Left ventricle myocardium superior (tissue), 1 donor: ENCODE data around the gene NUP160. TPM values are rescaled to one million over a fixed set of nuclear protein-coding genes. Genes with fewer than 3 reads are reported as not detected.
A peak's percentile ranks its signal among the peaks of the same experiment; 100 is the strongest.
"Not testable (repeated sequence)": the region's sequence is repeated elsewhere in the genome, so short reads cannot be mapped to it uniquely, and the experiment has no call there.

ENCODE experiments used
- ATAC-seq: fragments of 200-7000 bp; cut with Tn5 transposase; one replicate; pipeline ENCODE4 v1.9.1; 2020; ENCODE audit warnings: mild to moderate bottlenecking, moderate library complexity
- DNase-seq: peaks from one replicate; pipeline ENCODE4 v3.0.0-alpha.2; 2020
- intact Hi-C: fragments of 100-400 bp; cut with micrococcal nuclease; formaldehyde crosslinking; loops from one replicate; pipeline ENCODE4 v1.11.0; 2022
- long read RNA-seq: library from polyadenylated mRNA; unstranded; transcript quantifications from one replicate; pipeline ENCODE4 v2.0.0, GENCODE V29; 2021
- total RNA-seq: library from RNA; stranded (reverse); fragmentation: NEBNext Ultra II Directional; extraction: Animal tissue kit (Norgen Biotek cat#: 25700); gene quantifications from one replicate; pipeline ENCODE4 v1.2.1, GENCODE V29; 2021
- donor health status: DM: no; HTN: yes; CAD: no; lungs with severe emphysema.

NUP160 gene
- total RNA-seq, result 13.8 TPM
- long read RNA-seq, full-length matches to known transcripts, result 26 of 36 reads
- long read RNA-seq, partial matches to known transcripts, result 5 of 36 reads
- long read RNA-seq, other reads (novel, unspliced or antisense), result 5 of 36 reads

- intact Hi-C loops, result no loop called here
- ATAC-seq (peak; percentile 94), DNase-seq (peak; percentile 93)
Observed at GRCh38 chr11:47847892-47848699, at the start of gene NUP160. Gene NUP160, minus strand, starts transcription at chr11:47848350. Its CDS starts 32 bp downstream, at chr11:47848318.

GRCh38 chr11:47896199-47896598 is 48.0 kb upstream of the NUP160 start:
- intact Hi-C loops, result no loop called here
- DNase-seq, result no peak
- no peak for ATAC-seq

GRCh38 chr11:47895035-47895434 is 46.9 kb upstream of the NUP160 start:
- ATAC-seq (no peak), DNase-seq (no peak)
- intact Hi-C loops, result no loop called here

DNA sequence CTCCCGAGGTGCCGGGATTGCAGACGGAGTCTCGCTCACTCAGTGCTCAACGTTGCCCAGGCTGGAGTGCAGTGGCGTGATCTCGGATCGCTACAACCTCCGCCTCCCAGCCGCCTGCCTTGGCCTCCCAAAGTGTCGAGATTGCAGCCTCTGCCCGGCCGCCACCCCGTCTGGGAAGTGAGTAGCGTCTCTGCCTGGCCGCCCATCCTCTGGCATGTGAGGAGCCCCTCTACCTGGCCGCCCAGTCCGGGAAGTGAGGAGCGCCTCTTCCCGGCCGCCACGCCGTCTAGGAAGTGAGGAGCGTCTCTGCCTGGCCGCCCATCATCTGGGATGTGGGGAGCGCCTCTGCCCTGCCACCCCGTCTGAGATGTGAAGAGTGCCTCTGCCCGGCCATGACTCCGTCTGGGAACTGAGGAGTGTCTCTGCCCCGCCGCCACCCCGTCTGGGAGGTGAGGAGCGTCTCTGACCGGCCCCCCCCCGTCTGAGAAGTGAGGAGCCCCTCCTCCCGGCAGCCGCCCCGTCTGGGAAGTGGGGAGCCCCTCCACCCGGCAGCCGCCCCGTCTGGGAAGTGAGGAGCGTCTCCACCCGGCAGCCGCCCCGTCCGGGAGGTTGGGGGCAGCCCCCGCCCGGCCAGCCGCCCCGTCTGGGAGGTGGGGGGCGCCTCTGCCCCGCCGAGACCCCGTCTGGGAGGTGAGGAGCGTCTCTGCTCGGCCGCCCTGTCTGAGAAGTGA is 44.6 kb upstream of the NUP160 start:
- DNase-seq, ATAC-seq, intact Hi-C loops: not testable (repeated sequence)

- DNase-seq (no peak), ATAC-seq (no peak)
- intact Hi-C loops, result no loop called here
Observed at GRCh38 chr11:47891886-47892285, 43.7 kb upstream of the NUP160 start.

- no peak for ATAC-seq
- DNase-seq, result no peak
- intact Hi-C loops, result no loop called here
Observed at GRCh38 chr11:47889714-47890441, 41.7 kb upstream of the NUP160 start.

- DNase-seq, result no peak
- ATAC-seq, result no peak
- intact Hi-C loops, result no loop called here
Observed at GRCh38 chr11:47887910-47888569, 39.9 kb upstream of the NUP160 start.

DNA sequence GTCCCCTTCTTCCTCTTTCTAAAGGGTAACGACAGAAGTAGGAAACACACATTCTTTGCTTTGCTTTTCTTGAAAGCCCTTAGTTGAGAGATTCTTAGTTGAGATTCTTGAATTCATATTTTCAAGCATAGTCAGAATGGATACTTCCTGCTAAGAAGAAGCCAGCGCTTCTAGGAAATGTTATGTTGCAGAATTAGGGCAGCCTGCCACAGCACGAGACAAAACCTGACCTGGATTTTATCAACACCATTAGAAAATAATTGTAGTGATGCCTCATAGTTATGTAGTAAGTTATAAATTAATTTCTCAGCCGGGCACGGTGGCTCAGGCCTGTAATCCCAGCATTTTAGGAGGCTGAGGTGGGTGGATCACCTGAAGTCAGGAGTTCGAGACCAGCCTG is 37.9 kb upstream of the NUP160 start:
- intact Hi-C loops, result no loop called here
- ATAC-seq (peak; percentile 27), DNase-seq (no peak)

GRCh38 chr11:47882437-47882836 is 34.3 kb upstream of the NUP160 start:
- intact Hi-C loops, ATAC-seq, DNase-seq: not testable (repeated sequence)

- peak; percentile 32 for DNase-seq
- peak; percentile 60 for ATAC-seq
- intact Hi-C loops, result no loop called here
Observed at GRCh38 chr11:47881145-47881544, 33.0 kb upstream of the NUP160 start.

- no peak for DNase-seq
- intact Hi-C loops, result no loop called here
Observed at GRCh38 chr11:47879259-47880158, 31.4 kb upstream of the NUP160 start.

GRCh38 chr11:47875858-47876257 is 27.7 kb upstream of the NUP160 start:
- intact Hi-C loops, ATAC-seq, DNase-seq: not testable (repeated sequence)

More at GRCh38 chr11:47879259-47880158, 31.4 kb upstream of the NUP160 start:
- no peak for ATAC-seq

GRCh38 chr11:47870404-47870803 is 22.3 kb upstream of the NUP160 start:
- ATAC-seq, result no peak
- intact Hi-C loops, result no loop called here
- DNase-seq, result no peak

DNA sequence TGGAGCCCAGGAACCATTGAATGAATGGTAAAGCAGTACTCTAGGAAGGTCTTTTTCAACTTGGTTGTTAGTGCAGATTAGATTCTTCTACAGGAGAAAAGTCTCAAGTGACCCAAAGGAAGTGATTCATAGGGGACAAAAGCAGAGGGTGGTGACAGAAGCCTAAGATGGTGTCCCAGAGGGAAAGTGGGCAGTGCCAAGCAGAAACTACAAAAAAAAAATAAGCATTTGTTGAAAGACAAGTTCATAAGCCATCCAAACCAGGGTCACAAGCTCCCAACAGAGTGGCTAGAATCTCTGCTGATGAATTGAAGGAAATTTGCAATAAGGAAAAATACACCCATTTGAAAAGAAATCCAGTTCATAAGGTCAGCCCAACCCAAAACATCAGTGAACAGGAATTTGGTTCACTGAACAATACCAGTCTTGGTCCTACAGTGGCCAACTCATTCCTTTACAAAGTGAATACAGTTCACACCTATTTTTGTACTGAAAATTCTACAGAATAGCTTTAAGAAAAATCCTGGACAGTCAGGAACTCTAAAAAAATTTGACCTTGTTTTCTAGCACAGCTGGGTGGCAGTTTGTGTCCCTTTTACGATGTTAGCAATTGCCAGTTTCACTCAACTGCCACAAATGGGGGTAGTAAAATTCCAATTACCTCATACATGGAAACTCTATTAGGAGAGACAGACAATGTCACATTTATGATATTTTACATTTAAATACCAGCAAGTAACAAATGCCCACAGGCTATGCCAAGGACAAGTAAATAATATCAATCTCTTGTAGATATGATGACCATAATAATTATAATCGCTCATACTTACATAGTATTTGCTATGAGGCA is 21.6 kb upstream of the NUP160 start:
- intact Hi-C loops, result no loop called here
- DNase-seq, result no peak
- peak; percentile 35 for ATAC-seq

DNA sequence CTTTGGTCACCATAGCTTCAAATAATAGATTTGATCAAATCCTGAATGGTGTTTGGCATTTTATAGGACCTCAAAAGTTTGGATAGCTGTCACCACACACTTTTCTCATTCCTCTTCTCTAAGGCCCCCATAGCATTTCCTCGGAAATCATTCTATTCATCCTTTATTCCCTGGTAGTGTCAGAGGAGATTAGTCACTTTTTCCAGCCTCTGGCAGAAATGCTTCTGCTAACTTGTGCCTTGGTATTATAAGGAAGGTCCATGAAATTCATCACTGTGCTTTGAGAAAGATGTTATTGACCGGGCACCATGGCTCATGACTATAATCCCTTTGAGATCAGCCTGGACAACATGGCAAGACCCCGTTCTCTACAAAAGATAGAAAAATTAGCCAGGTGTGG is 19.7 kb upstream of the NUP160 start:
- intact Hi-C loops, result no loop called here
- ATAC-seq (no peak), DNase-seq (no peak)

DNA sequence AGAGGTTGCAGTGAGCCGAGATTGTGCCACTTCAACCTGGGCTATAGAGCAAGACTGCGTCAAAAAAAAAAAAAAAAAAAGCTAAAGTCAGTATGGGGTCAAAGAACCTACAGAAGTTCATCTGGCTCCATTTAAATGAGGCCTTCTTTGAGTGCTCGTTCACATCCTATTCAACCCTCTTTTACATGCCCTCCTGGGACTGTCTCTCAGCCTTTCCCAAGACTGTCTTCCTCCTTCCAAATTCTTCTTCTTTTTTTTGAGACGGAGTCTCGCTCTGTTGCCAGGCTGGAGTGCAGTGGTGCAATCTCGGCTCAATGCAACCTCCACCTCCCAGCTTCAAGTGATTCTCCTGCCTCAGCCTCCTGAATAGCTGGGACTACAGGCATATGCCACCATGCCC is 18.7 kb upstream of the NUP160 start:
- DNase-seq, intact Hi-C loops, ATAC-seq: not testable (repeated sequence)

GRCh38 chr11:47864901-47865300 is 16.8 kb upstream of the NUP160 start:
- ATAC-seq (peak; percentile 26), DNase-seq (no peak)
- intact Hi-C loops, result no loop called here
